ENCODE data around the gene ZNF618. TPM values are rescaled to one million over a fixed set of nuclear protein-coding genes. Genes with fewer than 3 reads are reported as not detected.

Gene ZNF618
- total RNA-seq, 1 experiment from 2014 or later = 1.8 TPM

DNA sequence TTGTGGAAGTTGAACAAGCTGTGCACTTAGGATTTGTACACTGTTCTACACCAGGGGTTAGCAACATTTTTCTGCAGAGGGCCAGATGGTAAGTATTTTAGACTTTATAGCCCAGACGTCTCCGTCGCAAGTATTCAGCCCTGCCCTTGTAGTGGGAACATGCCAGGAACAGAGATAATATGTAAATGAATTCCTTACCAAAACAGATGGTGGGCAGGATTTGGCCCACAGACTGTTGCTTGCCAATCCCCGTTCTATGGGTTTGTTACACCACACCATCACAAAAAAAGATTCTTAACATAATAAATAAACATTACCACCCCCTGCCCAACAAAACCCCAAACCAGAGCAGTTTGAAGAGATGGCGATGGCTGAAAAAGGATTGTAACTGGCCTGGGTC is 127.6 kb downstream of the ZNF618 start:
- no peaks in the 10 kb centered on the region for H3K9me3 ChIP-seq (ENCODE audit: control insufficient read depth, insufficient read depth, low read depth, low read length)
- no peak for TF ChIP-seq SIN3A (IDR thresholded peaks at IDR 0.05; ENCODE audit: borderline replicate concordance, insufficient read depth, low read depth, low read length)
- H3K4me1 ChIP-seq (ENCODE audit: control insufficient read depth, insufficient read depth, low read length) = no peaks in the 10 kb centered on the region
- BruUV-seq (replicated peaks) = no TSS peak
- ATAC-seq (no peak), DNase-seq (ENCODE audit: low read depth, low spot score) (no peak)
- intact Hi-C loops (cut with micrococcal nuclease; ENCODE audit: unreplicated experiment) (no loop called here), in situ Hi-C loops (cut with HindIII; ENCODE audit: low pct_unique_long_range_greater_than_20kb, low sequenced_read_pairs) (no loop called here)
- H3K4me3 ChIP-seq (ENCODE audit: low read depth in 2 of 2, low read length in 2 of 2) = no peak overlapping the region
- CTCF ChIA-PET = no interaction called here
- no peak overlapping the region for H3K27ac ChIP-seq (ENCODE audit: low read length)
- POLR2A ChIA-PET = no interaction called here
- H3K27me3 ChIP-seq (ENCODE audit: control insufficient read depth, insufficient read depth, low read length) = no peaks in the 10 kb centered on the region
- H3K36me3 ChIP-seq (ENCODE audit: control insufficient read depth, insufficient read depth, low read length) = no peaks in the 10 kb centered on the region

DNA sequence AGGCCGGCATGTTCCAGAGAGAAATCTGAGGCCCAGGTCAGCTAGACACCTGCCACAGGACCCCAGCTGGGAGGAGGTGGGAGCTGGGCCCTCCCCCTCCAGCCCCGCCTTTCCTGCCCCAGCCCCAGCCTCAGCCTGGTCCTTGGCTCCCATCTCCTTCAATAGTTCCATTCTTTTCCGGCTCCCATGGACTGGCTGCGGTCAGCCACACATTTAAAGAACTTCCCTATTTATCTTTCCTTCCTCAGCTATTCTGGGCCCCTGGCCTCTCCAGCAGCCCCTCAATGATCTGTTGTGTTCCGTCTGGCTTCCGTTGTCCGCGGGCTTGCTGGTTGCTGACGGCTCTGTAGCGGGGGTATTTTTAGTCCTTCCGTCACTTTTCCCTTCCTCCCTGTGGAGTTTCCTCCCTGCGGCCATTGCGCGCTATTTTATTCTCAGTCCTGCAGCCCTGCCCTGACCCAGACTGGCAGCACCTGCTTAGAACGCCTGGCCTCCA is 128.2 kb downstream of the ZNF618 start:
- Histone ChIP-seq H3K36me3 (ENCODE audit: control insufficient read depth, insufficient read depth, low read length) (no peaks in the 10 kb centered on the region), H3K4me1 (ENCODE audit: control insufficient read depth, insufficient read depth, low read length) (no peaks in the 10 kb centered on the region), H3K27ac (ENCODE audit: low read length) (no peak overlapping the region), H3K9me3 (ENCODE audit: control insufficient read depth, insufficient read depth, low read depth, low read length) (no peaks in the 10 kb centered on the region), H3K27me3 (ENCODE audit: control insufficient read depth, insufficient read depth, low read length) (no peaks in the 10 kb centered on the region), H3K4me3 (ENCODE audit: low read depth in 2 of 2, low read length in 2 of 2) (no peak overlapping the region)
- ChIA-PET CTCF (no interaction called here), POLR2A (no interaction called here)
- no TSS peak for BruUV-seq (replicated peaks)
- no peak for TF ChIP-seq POLR2AphosphoS5 (IDR thresholded peaks at IDR 0.05; ENCODE audit: low read depth, low read length)
- TF ChIP-seq, protein P1, sequence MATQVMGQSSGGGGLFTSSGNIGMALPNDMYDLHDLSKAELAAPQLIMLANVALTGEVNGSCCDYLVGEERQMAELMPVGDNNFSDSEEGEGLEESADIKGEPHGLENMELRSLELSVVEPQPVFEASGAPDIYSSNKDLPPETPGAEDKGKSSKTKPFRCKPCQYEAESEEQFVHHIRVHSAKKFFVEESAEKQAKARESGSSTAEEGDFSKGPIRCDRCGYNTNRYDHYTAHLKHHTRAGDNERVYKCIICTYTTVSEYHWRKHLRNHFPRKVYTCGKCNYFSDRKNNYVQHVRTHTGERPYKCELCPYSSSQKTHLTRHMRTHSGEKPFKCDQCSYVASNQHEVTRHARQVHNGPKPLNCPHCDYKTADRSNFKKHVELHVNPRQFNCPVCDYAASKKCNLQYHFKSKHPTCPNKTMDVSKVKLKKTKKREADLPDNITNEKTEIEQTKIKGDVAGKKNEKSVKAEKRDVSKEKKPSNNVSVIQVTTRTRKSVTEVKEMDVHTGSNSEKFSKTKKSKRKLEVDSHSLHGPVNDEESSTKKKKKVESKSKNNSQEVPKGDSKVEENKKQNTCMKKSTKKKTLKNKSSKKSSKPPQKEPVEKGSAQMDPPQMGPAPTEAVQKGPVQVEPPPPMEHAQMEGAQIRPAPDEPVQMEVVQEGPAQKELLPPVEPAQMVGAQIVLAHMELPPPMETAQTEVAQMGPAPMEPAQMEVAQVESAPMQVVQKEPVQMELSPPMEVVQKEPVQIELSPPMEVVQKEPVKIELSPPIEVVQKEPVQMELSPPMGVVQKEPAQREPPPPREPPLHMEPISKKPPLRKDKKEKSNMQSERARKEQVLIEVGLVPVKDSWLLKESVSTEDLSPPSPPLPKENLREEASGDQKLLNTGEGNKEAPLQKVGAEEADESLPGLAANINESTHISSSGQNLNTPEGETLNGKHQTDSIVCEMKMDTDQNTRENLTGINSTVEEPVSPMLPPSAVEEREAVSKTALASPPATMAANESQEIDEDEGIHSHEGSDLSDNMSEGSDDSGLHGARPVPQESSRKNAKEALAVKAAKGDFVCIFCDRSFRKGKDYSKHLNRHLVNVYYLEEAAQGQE (IDR thresholded peaks at IDR 0.05; ENCODE audit: insufficient read depth in 1 of 2, low read depth in 2 of 2, low read length in 1 of 2) = no peak
- TF ChIP-seq SIN3A (IDR thresholded peaks at IDR 0.05; ENCODE audit: borderline replicate concordance, insufficient read depth, low read depth, low read length) = no peak
- TF ChIP-seq, protein P2, sequence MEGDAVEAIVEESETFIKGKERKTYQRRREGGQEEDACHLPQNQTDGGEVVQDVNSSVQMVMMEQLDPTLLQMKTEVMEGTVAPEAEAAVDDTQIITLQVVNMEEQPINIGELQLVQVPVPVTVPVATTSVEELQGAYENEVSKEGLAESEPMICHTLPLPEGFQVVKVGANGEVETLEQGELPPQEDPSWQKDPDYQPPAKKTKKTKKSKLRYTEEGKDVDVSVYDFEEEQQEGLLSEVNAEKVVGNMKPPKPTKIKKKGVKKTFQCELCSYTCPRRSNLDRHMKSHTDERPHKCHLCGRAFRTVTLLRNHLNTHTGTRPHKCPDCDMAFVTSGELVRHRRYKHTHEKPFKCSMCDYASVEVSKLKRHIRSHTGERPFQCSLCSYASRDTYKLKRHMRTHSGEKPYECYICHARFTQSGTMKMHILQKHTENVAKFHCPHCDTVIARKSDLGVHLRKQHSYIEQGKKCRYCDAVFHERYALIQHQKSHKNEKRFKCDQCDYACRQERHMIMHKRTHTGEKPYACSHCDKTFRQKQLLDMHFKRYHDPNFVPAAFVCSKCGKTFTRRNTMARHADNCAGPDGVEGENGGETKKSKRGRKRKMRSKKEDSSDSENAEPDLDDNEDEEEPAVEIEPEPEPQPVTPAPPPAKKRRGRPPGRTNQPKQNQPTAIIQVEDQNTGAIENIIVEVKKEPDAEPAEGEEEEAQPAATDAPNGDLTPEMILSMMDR (IDR thresholded peaks at IDR 0.05) = no peak
- TF ChIP-seq TCF7L2 (IDR thresholded peaks at IDR 0.05; ENCODE audit: low read depth, low read length) = no peak
- DNase-seq (ENCODE audit: low read depth, low spot score) (no peak), ATAC-seq (no peak)
- in situ Hi-C loops (cut with HindIII; ENCODE audit: low pct_unique_long_range_greater_than_20kb, low sequenced_read_pairs) (no loop called here), intact Hi-C loops (cut with micrococcal nuclease; ENCODE audit: unreplicated experiment) (no loop called here)

DNA sequence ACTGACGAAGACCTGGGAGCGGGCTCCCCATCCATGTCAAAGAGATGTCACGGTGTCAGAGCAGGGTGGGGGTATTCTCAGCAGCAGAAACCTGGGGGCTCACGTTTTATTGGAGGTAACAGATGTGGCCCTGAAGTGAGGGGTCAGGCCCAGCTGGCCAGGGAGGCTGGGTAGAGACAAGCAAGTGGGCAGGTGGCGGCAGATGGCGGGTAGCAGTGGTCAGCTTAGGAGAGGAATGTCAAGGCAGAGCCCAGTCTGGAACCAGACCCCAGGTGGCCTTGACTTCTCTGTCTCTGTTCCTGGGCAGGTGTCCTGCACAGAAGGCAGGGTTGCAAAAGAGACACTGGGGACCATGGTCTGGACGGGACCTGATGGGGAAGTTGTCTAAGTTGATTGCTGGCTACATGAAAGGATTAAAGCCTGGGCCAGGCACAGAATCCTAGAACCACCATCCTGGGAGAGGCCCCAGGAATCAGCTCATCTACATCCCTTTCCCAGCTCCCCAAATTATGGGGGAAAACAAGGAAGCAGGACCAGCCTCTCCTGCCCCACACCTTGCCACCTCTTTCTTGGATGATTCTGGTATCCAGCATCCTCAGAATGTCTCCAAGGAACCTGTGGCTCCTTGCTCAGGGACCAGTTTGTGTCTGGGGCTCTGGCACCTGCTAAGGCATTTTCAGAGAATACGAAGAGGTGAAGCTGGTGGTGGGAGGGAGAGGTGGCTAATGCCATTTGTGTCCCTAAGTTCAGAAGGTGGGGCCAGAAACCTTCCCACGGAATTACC is 129.5 kb downstream of the ZNF618 start:
- Histone ChIP-seq H3K36me3 (ENCODE audit: control insufficient read depth, insufficient read depth, low read length) (no peaks in the 10 kb centered on the region), H3K4me1 (ENCODE audit: control insufficient read depth, insufficient read depth, low read length) (no peaks in the 10 kb centered on the region), H3K27ac (ENCODE audit: low read length) (no peak overlapping the region), H3K9me3 (ENCODE audit: control insufficient read depth, insufficient read depth, low read depth, low read length) (no peaks in the 10 kb centered on the region), H3K4me3 (ENCODE audit: low read depth in 2 of 2, low read length in 2 of 2) (no peak overlapping the region), H3K27me3 (ENCODE audit: control insufficient read depth, insufficient read depth, low read length) (no peaks in the 10 kb centered on the region)
- POLR2A ChIA-PET = no interaction called here
- TF ChIP-seq SIN3A (IDR thresholded peaks at IDR 0.05; ENCODE audit: borderline replicate concordance, insufficient read depth, low read depth, low read length) = no peak
- TF ChIP-seq TCF7L2 (IDR thresholded peaks at IDR 0.05; ENCODE audit: low read depth, low read length) = no peak
- TF ChIP-seq POLR2AphosphoS5 (IDR thresholded peaks at IDR 0.05; ENCODE audit: low read depth, low read length) = no peak
- TF ChIP-seq, protein P1 (IDR thresholded peaks at IDR 0.05; ENCODE audit: insufficient read depth in 1 of 2, low read depth in 2 of 2, low read length in 1 of 2) = no peak
- TF ChIP-seq, protein P2 (IDR thresholded peaks at IDR 0.05) = no peak
- in situ Hi-C loops (cut with HindIII; ENCODE audit: low pct_unique_long_range_greater_than_20kb, low sequenced_read_pairs) = no loop called here
- CTCF ChIA-PET = no interaction called here
- intact Hi-C loops (cut with micrococcal nuclease; ENCODE audit: unreplicated experiment) = no loop called here
- BruUV-seq (replicated peaks) = no TSS peak
- ATAC-seq (no peak), DNase-seq (ENCODE audit: low read depth, low spot score) (no peak)

All from Panc1 (cell line).